Liver (tissue), 9 donors: ENCODE data around the gene GSTM3. TPM values are rescaled to one million over a fixed set of nuclear protein-coding genes. Genes with fewer than 3 reads are reported as not detected.

Source experiments
- DNase-seq: peaks from one replicate; pipeline ENCODE4 v3.0.0-alpha.2; 2017; ENCODE audit warnings: low spot score
- H3K27ac ChIP-seq, 2 donors: one replicate each; pipeline ENCODE4 v1.7.0; 2013; ENCODE audit warnings: inconsistent platforms in 2 of 2, low read length in 2 of 2, control low read depth in 1 of 2, low read depth in 1 of 2, mild to moderate bottlenecking in 1 of 2
- H3K27me3 ChIP-seq, 4 donors: one replicate each; pipeline versions ENCODE4 v1.6.1 to v1.7.0; 2013; ENCODE audit warnings: low read length in 3 of 4, inconsistent platforms in 1 of 4, mild to moderate bottlenecking in 1 of 4, moderate library complexity in 1 of 4; ENCODE audit not compliant: control insufficient read depth in 4 of 4, insufficient read depth in 4 of 4
- H3K36me3 ChIP-seq, 4 donors: one replicate each; pipeline versions ENCODE4 v1.6.1 to v1.7.0; 2013; ENCODE audit warnings: low read length in 3 of 4, mild to moderate bottlenecking in 3 of 4, low read depth in 1 of 4, moderate library complexity in 1 of 4; ENCODE audit not compliant: control insufficient read depth in 4 of 4, insufficient read depth in 3 of 4
- H3K4me1 ChIP-seq, 4 donors: one replicate each; pipeline versions ENCODE4 v1.6.1 to v1.7.0; 2013; ENCODE audit warnings: low read length in 3 of 4, mild to moderate bottlenecking in 3 of 4, moderate library complexity in 1 of 4; ENCODE audit not compliant: control insufficient read depth in 4 of 4, insufficient read depth in 4 of 4
- H3K4me3 ChIP-seq, 3 donors: one replicate each; pipeline versions ENCODE4 v1.6.1 to v1.7.0; 2013; ENCODE audit warnings: low read length in 3 of 3, control low read depth in 1 of 3, low read depth in 1 of 3, mild to moderate bottlenecking in 1 of 3
- H3K9ac ChIP-seq, 2 donors: one replicate each; pipeline ENCODE4 v1.7.0; 2013; ENCODE audit warnings: low read length in 2 of 2, mild to moderate bottlenecking in 2 of 2, moderate library complexity in 2 of 2, control low read depth in 1 of 2, low read depth in 1 of 2
- H3K9me3 ChIP-seq, 4 donors: one replicate each; pipeline versions ENCODE4 v1.6.1 to v1.7.0; 2013; ENCODE audit warnings: low read length in 3 of 4; ENCODE audit not compliant: control insufficient read depth in 4 of 4
- ATF3 ChIP-seq: IDR thresholded peaks from 2 replicates; pipeline ENCODE4 v1.6.1; 2016; ENCODE audit warnings: antibody characterized with exemption
- CTCF ChIP-seq: fragments of 150-350 bp; IDR thresholded peaks from 2 replicates; pipeline ENCODE4 v1.5.1; 2017; ENCODE audit warnings: improper control_type of control experiment, low read depth, low read length; ENCODE audit not compliant: missing input control
- EGR1 ChIP-seq, 2 donors: IDR thresholded peaks; 2 replicates each; pipeline ENCODE4 v1.6.1; 2016 to 2018; ENCODE audit warnings: antibody characterized with exemption in 2 of 2, low read depth in 2 of 2
- FOXA2 ChIP-seq: IDR thresholded peaks from 2 replicates; pipeline ENCODE4 v1.6.1; 2016; ENCODE audit warnings: antibody characterized with exemption
- GABPA ChIP-seq, 2 donors: IDR thresholded peaks in 1 of 2; conservative IDR thresholded peaks in 1 of 2; 2 replicates each; pipeline ENCODE4 v1.6.1; 2016; ENCODE audit warnings: antibody characterized with exemption in 2 of 2, mild to moderate bottlenecking in 1 of 2, moderate library complexity in 1 of 2
- HNF4A ChIP-seq, 2 donors: conservative IDR thresholded peaks; 2 replicates each; pipeline ENCODE4 v1.6.1; 2016; ENCODE audit warnings: antibody characterized with exemption in 2 of 2, mild to moderate bottlenecking in 2 of 2
- HNF4G ChIP-seq: IDR thresholded peaks from 2 replicates; pipeline ENCODE4 v1.6.1; 2016; ENCODE audit warnings: antibody characterized with exemption
- JUND ChIP-seq, 2 donors: IDR thresholded peaks; 2 replicates each; pipeline ENCODE4 v1.6.1; 2016; ENCODE audit warnings: antibody characterized with exemption in 2 of 2
- MAX ChIP-seq: IDR thresholded peaks from 2 replicates; pipeline ENCODE4 v1.6.1; 2016; ENCODE audit warnings: antibody characterized with exemption
- NR2F2 ChIP-seq: IDR thresholded peaks from 2 replicates; pipeline ENCODE4 v1.6.1; 2016; ENCODE audit warnings: antibody characterized with exemption
- RAD21 ChIP-seq, 2 donors: IDR thresholded peaks; 2 replicates each; pipeline ENCODE4 v1.6.1; 2016; ENCODE audit warnings: antibody characterized with exemption in 2 of 2, mild to moderate bottlenecking in 2 of 2
- REST ChIP-seq: IDR thresholded peaks from 2 replicates; pipeline ENCODE4 v1.6.1; 2016; ENCODE audit warnings: antibody characterized with exemption, mild to moderate bottlenecking
- RXRA ChIP-seq, 2 donors: IDR thresholded peaks; 2 replicates each; pipeline ENCODE4 v1.6.1; 2017 to 2018; ENCODE audit warnings: antibody characterized with exemption in 2 of 2, mild to moderate bottlenecking in 1 of 2
- SP1 ChIP-seq: IDR thresholded peaks from 2 replicates; pipeline ENCODE4 v1.6.1; 2018; ENCODE audit warnings: antibody characterized with exemption, mild to moderate bottlenecking
- TAF1 ChIP-seq: conservative IDR thresholded peaks from 2 replicates; pipeline ENCODE4 v1.6.1; 2016; ENCODE audit warnings: antibody characterized with exemption, mild to moderate bottlenecking
- YY1 ChIP-seq: IDR thresholded peaks from 2 replicates; pipeline ENCODE4 v1.6.1; 2016; ENCODE audit warnings: antibody characterized with exemption, mild to moderate bottlenecking
- ZBTB33 ChIP-seq: IDR thresholded peaks from 2 replicates; pipeline ENCODE4 v1.6.1; 2016; ENCODE audit warnings: antibody characterized with exemption
- WGBS: extraction: QIAGEN DNeasy Blood & Tissue Kit; methylation state at CpG from one replicate; pipeline ENCODE4 v1.1.7; 2013; 5-methylcytosine and 5-hydroxymethylcytosine counted together
- polyA plus RNA-seq, 2 donors: library from polyadenylated mRNA; stranded (reverse) in 1 of 2; unstranded in 1 of 2; fragments of 200-250 nt in 1 of 2; fragments of >200 nt in 1 of 2; fragmentation: Nextera tagmentation in 1 of 2; extraction: Ambion mirVana in 1 of 2; gene quantifications; one replicate each; pipeline versions ENCODE4 v1.2.1 to v1.2.3, GENCODE V29; 2013 to 2015
- total RNA-seq, 2 donors: library from RNA; depleted of rRNA; stranded (reverse); fragments of >200 nt; gene quantifications; one replicate each; pipeline ENCODE4 v1.2.3, GENCODE V29; 2014
- donor health status: healthy.
- donor health status: healthy.
- donor health status: healthy.
- donor health status: healthy.
- donor health status: healthy.

The GSTM3 gene
- total and polyA plus RNA-seq, 4 donors, result 6.9 to 51.5 (median 34.9) TPM

- Histone ChIP-seq H3K4me3 (no peak overlapping the region), H3K4me1 (no peaks in the 10 kb centered on the region), H3K36me3 (no peaks in the 10 kb centered on the region), H3K9me3 (no peaks in the 10 kb centered on the region), H3K27ac (no peak overlapping the region), H3K27me3 (no peaks in the 10 kb centered on the region), H3K9ac (no peak overlapping the region)
- WGBS, result 91% methylated on average over 7 of the region's 7 CpGs
- no peak for DNase-seq
- TF ChIP-seq ATF3 (no peak), SP1 (no peak), MAX (no peak), REST (no peak), HNF4A (conservative IDR thresholded peaks at IDR 0.05) (no peak), YY1 (no peak), RXRA (IDR thresholded peaks at IDR 0.05) (no peak), FOXA2 (no peak), NR2F2 (no peak), TAF1 (no peak), HNF4G (no peak), RAD21 (IDR thresholded peaks at IDR 0.05) (no peak), EGR1 (IDR thresholded peaks at IDR 0.05; ENCODE audit: low read depth in 2 of 2) (no peak), JUND (IDR thresholded peaks at IDR 0.05) (no peak), GABPA (IDR thresholded peaks at IDR 0.05 in 1 of 2, conservative IDR thresholded peaks at IDR 0.05 in 1 of 2) (no peak), CTCF (no peak)
Observed at GRCh38 chr1:109722908-109723691, 17.7 kb downstream of the GSTM3 start.

GRCh38 chr1:109721971-109722370 is 18.9 kb downstream of the GSTM3 start:
- WGBS, result 91% methylated on average over 1 of the region's 1 CpG
- no peak overlapping the region for H3K27ac ChIP-seq
- no peak overlapping the region for H3K9ac ChIP-seq
- no peaks in the 10 kb centered on the region for H3K4me1 ChIP-seq
- H3K36me3 ChIP-seq, result no peaks in the 10 kb centered on the region
- no peaks in the 10 kb centered on the region for H3K9me3 ChIP-seq
- H3K27me3 ChIP-seq, result no peaks in the 10 kb centered on the region
- H3K4me3 ChIP-seq, result no peak overlapping the region
- no peak for DNase-seq
- TF ChIP-seq RAD21 (IDR thresholded peaks at IDR 0.05) (no peak), MAX (no peak), HNF4G (no peak), HNF4A (conservative IDR thresholded peaks at IDR 0.05) (no peak), RXRA (IDR thresholded peaks at IDR 0.05) (no peak), ZBTB33 (no peak)
